Cortex of kidney (tissue), 1 donor: Measurements from ENCODE around the gene FAF1.
"Not testable (repeated sequence)": the region's sequence is repeated elsewhere in the genome, so short reads cannot be mapped to it uniquely, and the experiment has no call there.

Source experiments
- DNase-seq: peaks from one replicate; lab custom pipeline; 2025; lab: John Stamatoyannopoulos, UW

Gene FAF1

DNA sequence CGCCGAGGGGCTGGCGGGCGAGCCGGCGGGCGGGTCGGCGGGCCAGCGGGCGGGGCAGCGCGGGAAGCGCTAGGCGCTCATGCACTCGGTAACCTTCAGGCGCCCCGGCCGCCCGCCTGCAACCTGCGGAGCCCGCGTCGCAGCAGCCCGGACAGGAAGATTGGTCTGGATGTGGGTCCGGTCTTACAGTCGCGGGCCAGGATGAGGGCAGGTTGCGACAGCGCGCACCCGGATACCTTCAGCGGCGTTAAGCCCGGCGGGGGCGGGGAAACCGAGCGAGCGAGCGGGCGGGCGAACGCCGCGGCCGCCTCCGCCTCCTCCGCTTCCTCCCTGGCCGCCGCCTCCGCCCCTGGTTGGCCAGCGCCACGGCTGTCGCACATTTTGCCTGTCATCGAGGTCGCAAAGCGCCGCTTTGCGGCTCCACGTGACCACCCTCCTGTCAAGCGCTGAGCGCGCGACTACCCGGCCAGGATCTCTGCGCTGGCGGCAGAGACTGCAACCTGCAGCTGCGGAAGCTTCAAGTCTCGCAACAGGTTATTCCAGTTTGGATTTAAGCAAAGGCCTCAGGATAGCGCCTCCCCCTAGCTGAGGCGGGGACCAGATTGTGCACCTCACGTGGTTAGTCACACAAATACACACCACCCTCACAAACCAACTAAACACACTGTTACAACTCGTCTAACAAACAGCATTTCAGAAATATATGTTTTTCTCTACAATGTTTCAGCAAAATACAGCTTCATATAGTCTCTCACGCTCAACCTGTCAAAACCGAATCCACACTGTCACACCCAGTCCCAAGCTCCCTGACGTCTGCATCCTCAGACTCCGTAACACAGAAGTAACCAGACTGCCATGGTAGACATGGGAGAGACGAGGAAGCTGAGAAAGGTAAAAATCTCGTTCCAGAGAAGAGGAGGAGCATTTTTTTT lies at the start of gene FAF1:
Gene FAF1 (minus strand): TSS at position 355 of the 932 bp plus-strand sequence. CDS start 456 bp downstream, outside the sequence.
- DNase-seq = peak; percentile 97

DNA sequence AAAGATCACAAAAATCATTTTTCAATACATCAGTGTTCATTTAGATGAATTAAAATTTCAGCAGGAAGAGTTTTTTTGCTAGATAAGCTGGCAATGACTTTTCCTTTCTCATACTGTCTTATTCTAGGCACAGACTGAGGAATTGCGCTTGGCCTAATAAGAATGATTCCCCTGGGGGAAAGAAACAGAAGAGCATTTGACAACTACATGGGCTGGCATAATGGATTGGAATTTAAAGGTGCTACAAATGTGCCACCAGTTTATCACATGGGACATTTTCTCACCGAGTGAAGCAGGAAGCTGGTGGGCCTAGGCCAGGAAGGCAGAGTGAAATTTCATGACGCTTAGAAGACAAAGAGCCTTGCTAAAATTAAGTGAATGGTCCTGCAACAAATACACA lies 49.3 kb upstream of the FAF1 start:
- no peak for DNase-seq

DNA sequence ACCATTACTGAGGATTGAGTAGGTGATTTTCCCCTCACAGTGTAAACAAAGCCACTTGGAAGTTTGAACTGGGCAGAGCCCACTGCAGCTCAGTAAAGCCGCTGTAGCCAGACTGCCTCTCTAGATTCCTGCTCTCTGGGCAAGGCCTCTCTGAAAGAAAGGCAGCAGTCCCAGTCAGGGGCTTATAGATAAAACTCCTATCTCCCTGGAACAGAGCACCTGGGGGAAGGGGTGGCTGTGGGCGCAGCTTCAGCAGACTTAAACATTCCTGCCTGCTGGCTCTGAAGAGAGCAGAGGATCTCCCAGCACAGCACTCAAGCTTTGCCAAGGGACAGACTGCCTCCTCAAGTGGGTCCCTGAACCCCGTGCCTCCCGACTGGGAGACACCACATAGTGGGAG lies 45.5 kb upstream of the FAF1 start:
- not testable (repeated sequence) for DNase-seq

DNA sequence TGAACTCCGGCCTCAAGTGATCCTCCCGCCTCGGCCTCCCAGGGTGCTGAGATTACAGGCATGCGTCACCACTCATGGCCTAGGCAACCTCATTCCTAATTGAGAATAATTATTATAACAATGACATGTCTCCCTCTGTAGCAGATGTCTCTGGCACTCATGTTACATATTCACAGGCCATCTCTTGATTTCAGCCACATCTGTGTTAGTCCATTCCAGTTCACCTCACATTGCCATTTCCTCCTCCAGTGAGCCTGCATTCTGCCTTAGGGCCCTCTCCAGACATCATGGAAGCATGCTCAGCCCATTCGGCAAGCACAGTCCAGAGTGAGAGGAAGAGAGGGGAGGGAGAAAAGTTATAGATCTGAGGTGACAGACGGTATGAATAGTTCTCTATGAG lies 42.4 kb upstream of the FAF1 start:
- DNase-seq = no peak

DNA sequence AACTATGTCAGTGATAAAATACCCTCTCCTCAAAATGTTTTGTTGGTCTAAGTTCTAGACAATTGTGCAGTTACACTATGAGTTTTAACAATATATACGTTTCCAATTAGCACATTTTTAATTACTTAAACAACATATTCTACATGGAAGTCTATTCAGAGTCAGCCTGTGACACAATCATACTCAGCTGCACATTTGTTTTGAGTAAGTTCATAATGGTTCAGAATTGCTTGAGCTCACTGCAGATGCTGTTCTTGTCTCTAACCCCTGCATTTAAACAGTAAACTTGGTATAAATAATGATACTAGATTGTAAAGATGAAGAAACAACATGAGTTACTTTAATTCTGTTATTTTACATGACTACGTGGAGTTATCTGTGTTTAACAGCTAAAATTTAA lies 40.6 kb upstream of the FAF1 start:
- DNase-seq = no peak

DNA sequence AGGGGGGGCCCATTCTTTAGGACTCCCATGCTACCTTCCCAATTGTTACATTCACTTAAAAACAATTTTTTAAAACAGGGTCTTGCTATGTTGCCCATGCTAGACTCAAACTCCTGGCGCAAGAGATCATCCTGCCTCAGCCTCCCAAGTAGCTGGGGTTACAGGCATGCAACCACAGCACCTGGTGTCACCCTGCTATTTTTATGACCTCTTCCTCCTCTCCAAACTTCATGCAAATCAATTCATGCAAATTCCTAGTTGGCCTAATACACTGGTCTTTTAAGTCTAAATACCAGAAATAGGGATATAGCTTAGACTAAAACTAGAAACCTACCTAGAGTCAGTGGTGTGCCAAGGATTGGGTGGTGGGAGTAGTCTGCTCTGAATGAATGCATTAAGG lies 40.1 kb upstream of the FAF1 start:
- DNase-seq = no peak

DNA sequence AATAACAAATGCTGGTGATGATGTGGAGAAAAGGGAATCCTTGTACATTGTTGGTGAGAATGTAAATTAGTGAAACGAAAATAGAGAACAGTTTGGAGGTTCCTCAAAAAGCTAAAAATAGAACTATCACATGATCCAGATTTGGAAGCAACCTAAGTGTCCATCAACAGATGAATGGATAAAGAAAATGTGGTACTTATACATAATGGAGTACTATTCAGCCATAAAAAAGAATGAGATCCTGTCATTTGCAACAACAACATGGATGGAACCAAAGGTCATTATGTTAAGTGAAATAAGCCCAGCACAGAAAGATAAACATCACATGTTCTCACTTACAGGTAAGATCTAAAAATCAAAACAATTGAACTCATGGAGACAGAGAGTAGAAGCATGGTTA lies 39.3 kb upstream of the FAF1 start:
- not testable (repeated sequence) for DNase-seq

DNA sequence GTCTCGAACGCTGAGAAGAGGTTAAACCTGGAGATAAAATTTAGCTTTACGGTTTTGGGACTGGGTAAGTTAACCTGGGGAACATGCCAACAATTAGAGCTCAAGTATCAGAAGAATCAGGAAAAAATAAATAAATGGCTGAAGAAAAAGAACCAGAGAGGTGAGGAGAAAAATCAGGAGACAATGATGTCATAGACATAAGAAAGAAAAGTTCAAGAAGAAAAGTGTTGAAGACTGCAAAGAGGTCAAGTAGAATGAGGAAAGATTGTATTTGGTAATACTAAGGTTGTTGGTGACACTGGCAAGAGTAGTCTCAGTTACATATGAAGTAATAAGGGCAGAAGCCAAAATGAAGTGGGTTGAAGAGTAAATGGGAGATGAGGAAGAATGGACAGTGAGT lies 36.0 kb upstream of the FAF1 start:
- no peak for DNase-seq

DNA sequence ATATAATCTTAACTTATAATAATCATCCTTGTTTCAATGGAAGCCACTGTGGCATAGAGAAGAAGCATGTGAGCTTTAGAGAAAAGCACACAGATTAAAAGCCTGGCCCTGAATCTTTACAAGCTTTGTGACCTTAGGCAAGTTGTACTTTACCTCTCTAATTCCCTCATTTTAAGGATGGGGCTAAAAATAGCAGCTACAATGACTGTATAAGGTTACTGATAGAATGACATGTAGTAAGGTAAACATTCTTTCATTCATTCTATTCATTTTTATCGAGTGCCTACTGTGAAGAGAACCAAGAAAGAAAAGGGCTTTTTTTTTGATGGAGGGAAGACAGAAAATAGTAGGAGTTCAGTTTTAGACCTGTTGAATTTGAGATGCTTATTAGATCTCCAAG lies 35.6 kb upstream of the FAF1 start:
- no peak for DNase-seq

DNA sequence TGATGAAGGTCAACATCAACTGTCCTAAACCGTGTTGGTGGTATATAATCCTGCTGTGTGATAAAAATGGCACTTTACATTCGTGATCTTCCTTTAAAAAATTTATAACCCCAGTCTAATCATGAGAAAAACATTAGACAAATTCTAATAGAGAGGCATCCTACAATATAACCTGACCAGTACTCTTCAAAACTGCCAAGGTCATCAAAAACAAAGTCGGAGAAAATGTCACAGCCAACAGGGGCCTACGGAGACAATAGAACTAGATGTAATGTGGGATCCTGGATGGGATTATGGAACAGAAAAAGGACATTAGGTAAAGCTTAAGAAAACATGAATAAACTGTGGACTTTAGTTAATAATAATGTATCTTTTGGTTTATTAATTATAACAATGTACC lies 34.9 kb upstream of the FAF1 start:
- no peak for DNase-seq

DNA sequence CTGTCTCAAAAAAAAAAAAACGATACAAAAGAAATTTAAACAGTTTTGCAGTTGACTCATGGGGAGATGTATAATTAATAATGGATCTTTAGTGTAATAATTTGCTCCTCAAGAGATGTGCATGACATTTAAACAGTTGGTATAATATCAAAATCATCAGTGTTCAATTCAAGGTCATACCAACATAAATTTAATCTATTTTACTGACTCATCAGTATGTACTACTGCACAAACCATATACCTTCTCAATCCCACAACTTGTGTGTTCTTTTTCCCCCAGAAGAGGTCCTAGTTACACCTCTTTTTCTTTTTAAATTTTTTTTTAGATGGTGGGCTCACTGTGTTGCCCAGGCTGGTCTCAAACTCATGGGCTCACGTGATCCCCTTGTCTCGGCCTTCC lies 33.6 kb upstream of the FAF1 start:
- no peak for DNase-seq

DNA sequence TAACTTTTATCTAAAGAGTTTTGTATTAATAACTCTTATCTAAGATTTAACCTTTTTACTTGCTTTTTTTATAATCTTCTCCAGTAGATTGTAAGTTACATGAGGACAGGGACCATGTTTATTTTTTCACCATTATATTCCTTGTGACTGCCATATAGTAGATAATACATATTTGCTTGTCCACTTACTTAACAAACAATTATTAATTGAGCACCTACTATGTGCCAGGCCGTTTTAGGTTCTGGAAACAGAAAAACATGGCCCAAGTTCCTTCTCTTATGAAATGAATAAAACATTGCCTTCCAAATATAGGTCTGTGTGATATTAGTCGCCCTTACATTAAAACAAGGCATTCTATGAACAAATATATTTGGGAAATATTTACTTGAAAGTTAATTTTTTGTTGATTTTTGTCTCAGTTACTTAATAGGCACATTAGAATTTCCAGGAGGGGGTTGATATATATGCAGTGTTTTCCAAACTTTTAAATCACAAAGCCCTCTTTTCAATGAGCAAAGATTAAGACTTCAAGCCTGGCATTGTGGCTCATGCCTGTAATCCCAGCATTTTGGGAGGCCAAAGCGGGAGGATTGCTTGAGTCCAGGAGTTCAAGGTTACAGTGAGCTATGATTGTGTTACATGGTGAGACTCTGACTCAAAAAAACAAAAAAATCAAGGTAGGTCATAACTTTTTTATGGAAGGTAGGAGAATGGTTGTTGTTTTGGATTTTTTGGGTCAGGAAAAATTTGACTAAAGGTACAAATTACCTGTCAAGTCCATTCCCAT lies 32.7 kb upstream of the FAF1 start:
- DNase-seq = no peak

DNA sequence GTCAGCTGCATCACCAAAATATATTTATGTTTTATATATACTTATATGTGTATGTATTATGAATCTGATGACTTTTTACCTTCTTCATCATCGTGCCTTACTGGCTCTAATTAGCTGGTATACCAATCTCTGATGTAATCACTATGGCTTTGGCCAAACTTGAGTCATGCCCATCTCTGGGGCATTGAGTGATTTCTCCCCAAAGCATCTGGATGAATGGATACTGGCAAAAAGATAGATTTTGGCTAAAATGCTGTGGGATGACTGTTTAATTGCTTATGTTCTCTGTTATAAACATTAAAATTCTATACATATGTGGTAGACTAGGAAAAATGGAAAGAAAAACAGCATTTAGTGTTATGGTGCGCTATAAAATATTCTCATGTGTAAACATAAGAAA lies 29.6 kb upstream of the FAF1 start:
- no peak for DNase-seq

DNA sequence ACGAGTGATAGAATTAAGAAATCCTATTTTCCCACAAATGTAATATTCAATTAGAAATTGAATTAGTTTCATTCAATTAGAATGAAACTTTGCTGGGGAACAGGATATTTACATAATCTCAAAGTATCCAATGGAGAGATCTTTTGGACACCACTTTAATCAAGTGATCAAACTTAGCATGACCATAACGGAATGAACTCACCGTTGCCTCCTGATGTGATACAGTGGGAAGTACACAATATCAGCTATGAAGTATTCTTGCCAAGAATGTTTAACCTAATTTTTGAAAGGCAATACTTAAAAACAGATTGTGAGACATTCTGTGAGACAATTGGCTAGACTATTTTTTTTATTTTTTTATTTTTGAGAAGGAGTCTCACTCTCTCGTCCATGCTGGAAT lies 26.6 kb upstream of the FAF1 start:
- DNase-seq = no peak

DNA sequence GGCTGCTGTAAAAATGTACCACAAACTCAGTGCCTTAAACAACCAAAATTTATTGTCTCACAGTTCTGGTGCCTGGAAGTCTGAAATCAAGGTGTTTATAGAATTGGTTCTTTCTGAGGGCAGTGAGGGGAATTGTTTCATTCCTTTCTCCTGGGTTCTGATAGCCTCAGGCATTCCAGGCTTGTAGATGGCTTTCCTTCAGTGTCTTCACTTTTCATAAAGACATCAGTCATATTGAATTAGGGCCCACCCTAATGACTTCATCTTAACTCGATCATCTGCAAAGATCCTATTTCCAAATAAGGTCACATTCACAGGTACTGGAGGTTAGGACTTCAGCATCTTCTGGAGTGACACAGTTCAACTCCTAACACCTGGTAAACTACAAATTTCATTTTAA lies 25.0 kb upstream of the FAF1 start:
- DNase-seq = no peak

DNA sequence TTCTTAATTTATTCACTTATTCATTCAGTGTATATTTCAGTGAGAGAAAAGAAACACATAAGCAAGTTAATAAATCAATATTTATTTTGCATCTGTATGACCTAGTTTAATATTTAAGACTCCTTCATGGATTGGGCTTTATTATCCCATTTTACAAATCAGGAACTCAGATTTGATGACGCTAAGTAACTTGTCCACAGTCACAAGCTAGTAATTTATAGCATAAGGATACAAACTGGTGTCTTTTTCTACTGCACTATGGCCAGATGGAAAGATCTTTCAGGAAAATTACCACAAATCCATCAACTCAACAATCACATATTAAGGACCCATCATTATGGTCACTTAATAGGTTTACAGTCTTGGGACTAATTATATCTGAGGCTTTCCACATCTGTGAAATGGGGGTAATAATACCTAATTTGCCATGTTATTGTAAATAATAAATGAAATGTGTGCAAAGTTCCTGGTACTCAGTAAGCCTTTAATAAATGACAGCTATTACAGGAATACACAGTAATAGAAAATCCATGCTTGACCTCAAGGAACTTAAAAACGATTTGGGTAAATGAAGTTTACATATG lies 23.2 kb upstream of the FAF1 start:
- no peak for DNase-seq

DNA sequence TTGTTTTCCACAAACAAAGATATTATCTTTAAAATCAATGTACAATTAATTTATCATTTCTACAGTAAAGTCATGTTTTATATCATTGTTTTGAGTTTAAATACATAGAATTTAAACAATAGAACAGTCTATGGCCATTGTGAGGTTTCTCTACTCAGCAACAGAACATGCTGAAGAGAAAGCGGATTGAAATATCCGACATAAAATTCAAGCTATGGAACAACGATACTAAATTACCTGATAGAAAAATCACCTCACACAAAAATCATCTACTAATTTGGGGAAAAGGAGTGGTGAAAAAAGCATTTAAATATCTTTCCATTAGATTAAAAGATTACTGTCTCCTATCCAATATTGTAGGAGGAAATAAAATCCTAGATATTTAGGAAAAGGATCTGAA lies 22.5 kb upstream of the FAF1 start:
- DNase-seq = no peak

DNA sequence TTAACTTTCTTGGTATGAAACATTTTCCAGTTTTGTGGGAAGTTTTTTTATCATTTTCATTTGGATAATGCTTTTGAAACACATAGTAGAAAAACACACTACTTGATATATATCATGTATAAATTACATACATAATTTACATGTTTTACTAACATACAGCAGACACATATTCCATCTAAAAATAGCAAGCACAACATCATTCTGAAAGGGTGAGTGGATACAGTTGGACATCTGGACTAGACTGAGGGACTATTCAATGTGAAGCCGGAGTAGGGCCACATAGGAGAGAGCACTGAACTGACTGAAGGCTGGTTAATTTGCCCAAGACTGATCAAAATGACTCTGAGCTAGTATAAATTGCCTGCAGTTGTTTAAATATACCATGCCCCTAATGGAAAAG lies 21.7 kb upstream of the FAF1 start:
- DNase-seq = no peak

DNA sequence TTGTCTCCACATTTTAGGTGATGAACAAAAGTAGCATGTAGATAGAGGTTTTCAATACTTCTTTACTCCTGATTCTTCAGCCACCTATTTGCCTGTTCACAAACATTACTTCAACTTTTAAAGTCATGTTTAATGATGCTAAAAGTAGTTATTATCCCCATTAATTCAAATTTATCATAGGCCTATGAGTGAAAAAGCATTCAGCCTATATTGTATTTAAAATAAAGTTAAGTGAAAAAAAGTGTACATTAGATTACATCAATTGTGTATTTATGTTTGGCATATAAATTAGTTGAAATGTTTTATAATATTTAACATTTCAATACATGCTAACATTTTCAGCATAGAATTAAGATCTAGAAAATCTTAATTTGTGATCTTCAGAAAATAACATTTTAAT lies 20.4 kb upstream of the FAF1 start:
- DNase-seq = no peak

DNA sequence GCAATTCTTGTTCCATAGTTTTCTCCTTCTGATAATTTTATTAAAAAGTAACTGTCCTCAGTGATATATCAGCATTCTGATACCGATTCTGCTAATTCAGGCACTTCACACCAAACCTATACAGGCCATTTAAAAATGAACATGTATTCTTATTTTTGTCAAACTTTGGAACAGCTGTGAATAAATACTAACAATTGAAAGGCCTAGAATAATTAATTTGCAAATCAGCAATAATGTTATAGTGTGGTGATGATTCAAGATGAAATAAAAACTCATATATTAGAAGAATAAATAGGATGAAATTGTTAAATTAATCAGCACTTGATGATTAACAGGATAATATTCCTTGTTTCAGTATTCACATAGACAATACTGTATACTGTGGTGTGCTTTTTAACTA lies 19.9 kb upstream of the FAF1 start:
- no peak for DNase-seq

DNA sequence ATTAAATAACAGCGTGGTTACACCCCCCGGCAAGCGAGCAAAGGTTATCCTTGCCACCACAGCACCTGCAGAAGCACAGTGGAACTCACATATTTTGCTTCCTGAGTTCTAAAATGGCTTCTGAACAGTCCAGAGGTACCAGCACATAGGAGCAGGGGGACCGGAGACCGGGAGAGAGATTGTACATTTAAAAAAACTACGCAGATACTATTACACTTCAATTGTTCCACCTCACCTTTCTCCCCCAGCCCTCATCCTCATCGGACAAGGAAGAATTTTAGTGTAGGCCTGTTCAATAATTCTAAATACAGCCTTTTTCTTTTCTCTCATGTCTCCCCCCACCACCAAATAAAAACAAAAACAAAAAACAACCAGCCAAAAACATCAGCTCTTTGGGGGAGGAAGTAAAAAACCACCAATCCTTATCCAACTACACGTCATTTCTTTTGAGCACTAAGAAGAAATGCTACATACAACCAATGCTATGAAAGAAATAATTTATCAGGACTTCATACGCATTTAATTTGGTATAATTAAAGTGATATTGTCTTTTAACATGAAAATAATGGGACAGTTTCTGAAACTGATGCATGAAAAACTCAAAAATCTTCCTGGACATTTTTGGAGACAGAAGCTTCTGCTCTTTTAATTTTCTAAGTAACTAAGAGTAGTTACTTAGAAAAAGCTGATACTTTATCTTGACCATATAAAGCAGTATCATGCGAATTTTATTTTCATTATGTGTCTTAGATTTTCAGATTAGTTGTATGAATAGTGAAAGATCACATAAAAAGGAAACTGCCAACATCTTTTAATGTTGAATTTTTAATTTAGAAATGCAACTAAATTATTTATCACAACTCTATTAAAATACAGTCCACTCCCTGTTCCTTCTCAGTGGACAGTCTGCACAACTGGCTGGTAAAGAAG lies 19.1 kb upstream of the FAF1 start:
- DNase-seq = no peak
